Inflammatory macrophage treated with lipopolysaccharide for 1 hour (primary cell): ENCODE measurements around the gene ELFN1.

Experiments used
- DNase-seq, 2 donors: peaks; one replicate each; pipeline ENCODE4 v3.0.0-alpha.2; 2020 to 2022

ELFN1 gene

DNA sequence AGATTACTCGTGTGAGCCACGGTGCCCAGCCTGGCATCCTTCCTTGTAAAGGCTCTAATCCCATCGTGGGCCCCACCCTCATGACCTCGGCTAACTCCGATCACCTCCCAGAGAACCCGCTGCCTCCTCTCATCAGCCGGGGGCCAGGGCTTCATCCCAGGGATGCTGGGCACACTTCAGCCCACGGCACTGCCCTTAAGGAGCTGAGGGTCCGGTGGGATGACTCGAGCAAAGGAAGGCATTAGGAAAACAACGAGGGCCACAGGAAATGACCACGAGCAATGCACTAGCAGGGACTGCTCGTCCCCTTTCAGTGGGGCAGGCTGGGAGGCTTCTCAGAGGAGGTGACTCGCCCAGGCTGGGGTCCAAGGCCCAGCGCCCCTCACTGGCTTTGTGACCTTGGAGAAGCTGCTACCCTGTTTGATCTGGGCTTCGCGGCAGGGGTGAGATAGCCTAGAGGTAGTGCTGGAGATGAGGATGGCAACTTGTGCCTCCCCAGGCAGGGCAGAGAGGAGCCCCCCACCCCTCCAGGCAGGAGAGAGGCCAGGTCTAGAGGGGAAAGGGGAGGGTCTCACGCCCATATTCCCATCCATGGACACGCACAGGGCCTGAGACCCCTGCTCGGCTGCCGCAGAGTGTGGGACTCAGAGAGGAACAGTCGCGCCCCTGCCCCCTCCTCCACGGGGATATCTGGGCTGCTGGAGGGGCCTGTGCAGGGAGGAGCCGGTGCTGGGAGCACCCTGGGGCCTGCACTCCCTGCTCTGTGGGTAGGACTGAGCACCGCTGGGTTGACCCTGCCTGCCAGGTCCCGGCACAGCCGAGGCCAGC, 26.8 kb downstream of the ELFN1 start:
- DNase-seq: no peak

DNA sequence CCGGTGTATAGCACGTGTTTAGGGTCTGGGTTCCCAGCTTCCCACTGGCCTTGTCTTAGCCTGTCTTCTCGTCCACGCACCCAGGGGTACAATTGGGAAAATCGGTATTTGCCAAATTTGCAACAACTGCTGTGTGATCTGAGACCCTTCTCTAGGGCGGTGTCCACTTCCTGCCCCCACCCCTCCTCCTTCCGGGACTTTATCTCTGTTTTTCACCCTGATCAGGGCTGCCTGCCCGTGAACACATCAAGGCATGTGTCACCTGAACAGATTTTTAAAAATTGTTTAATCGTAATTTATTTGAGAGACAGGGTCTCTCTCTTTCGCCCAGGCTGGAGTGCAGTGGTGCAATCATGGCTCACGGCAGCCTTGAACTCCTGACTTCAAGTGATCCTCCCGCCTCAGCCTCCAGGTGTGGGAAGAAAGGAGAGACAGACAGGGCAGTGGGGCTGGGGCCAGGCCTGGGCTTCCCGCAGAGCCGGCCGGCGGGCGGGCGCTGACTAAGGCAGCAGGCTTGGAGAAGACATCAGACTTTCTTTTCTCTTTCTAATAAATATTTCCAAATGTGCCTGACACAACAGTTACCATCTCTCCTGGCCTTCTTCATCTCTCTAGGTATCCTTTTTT, 27.5 kb downstream of the ELFN1 start:
- DNase-seq: no peak

DNA sequence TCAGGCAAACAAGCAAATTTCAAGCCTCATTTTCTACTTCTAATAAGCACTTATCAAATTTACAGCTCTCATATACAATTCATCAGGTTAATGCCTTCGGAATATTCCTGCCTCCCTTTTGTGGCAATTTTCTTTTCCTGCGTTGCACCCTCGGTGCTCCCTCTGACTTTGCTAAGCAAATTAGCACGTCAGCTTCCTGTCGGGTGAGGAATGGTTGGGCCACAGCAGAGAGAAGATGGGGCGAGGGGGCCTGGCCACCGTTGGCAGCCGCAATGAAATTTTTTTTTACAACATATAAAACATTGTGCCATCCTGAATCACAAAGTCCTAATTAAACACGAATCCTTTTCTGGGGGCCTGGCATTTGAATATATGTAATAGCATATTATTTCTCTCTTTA, 28.1 kb downstream of the ELFN1 start:
- no peak for DNase-seq

DNA sequence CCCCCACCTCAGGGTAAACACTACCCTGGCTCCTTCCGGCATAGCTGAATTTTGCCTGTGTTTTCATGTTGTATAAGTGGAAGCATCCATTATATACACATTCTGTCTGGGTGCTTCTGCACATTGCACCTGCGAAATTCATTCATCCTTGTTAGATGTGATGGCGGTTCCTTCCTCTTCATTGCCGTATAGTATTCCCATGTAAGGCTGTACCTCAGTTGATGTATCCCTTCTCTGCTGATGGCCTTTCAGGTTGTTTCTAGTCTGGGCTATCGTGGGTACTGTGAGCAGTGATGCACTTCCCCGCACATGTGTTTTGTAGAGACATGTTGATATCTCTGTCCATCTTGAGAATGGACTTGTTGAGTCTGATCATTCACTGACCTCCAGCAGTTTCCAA, 28.9 kb downstream of the ELFN1 start:
- no peak for DNase-seq

DNA sequence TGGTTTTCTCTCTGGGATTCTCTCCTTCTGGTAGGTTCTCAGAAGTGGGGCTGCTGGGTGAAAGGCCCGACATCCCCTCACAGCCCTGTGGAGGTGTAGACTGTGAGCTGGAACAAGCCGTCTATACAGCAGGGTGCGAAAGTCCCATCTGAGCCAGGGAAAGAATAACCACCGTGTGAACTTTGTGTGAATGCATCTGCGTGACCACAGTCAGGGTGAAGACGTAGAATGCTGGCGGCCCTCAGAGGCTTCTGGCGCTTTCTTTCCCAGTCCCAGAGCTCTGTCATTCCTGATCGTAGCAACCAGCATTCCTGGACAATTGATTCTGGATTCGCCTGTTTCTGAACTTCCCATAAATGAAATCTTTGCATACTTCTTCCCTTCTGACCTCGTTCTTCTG, 30.0 kb downstream of the ELFN1 start:
- DNase-seq: no peak

DNA sequence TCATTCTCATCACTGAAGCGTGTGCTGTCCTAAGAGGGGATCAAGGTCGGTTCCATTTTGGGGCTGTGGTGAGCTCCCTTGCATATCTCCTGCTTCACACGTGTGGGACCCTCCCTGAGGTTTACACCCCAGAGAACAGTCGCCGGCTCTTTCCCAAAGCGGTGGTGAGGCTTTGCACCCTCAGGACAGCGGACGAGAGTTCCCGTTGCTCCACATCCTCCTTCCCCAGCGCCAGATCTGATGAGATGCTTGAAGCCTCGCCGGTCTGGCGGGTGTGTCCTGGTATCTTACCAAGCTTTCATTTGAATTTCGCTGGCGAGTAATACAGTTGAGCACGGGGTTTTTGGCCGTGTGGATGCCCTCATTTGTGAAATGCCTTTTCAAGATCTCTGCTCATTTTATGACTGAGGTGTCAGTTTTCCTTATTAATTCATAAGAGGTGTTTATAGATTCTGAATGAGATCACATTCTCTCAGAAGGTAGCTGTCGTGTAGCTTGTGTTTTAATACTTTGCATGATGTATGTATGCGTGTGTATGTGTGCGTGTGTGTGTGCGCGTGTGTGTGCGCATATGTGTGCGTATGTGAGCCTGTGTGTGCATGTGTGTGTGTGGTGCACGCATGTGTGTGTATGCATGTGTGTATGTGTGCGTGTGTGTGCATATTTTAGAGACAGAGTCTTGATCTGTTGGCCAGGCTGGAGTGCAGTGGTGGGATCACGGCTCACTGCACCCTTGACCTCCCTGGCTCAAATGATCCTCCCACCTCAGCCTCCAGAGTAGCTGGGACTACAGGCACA, 30.7 kb downstream of the ELFN1 start:
- DNase-seq: no peak

DNA sequence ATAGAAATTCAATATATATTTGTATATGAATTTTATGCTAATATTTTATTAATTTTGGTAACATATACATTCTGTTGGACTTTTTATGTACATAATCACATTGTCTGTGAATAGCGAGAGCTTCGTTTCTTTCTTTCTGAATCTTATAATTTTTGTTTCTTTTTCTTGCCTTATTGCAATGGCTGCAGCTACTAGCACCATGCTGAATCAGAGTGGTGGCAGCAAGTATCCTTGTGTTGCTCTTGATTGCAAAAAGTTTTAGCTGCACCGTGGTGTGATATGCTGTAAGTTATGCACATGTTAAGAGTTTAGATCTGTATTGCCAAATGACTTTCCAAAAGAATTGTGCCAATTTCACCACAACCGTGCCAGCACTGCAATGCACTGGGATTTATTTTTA, 32.6 kb downstream of the ELFN1 start:
- no peak for DNase-seq

DNA sequence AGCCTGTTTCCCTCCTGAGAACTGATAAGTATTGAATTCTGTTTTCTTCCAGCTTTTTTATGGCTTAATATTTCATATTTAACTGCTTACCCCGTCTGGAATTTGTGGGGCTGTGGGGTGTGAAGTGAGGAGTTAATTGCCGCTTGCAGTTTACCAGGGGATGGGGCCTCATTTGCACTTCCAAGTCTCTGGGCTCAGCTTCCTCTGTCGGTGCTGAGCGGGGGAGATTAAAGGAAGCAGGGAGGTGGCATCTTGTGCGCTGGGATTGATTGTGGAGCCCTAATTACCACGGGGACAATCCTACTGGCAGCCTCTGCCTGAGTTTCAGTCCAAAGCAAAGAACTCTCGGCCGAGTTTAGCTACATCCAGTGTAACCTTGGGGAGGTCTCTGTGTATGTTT, 33.4 kb downstream of the ELFN1 start:
- no peak for DNase-seq

DNA sequence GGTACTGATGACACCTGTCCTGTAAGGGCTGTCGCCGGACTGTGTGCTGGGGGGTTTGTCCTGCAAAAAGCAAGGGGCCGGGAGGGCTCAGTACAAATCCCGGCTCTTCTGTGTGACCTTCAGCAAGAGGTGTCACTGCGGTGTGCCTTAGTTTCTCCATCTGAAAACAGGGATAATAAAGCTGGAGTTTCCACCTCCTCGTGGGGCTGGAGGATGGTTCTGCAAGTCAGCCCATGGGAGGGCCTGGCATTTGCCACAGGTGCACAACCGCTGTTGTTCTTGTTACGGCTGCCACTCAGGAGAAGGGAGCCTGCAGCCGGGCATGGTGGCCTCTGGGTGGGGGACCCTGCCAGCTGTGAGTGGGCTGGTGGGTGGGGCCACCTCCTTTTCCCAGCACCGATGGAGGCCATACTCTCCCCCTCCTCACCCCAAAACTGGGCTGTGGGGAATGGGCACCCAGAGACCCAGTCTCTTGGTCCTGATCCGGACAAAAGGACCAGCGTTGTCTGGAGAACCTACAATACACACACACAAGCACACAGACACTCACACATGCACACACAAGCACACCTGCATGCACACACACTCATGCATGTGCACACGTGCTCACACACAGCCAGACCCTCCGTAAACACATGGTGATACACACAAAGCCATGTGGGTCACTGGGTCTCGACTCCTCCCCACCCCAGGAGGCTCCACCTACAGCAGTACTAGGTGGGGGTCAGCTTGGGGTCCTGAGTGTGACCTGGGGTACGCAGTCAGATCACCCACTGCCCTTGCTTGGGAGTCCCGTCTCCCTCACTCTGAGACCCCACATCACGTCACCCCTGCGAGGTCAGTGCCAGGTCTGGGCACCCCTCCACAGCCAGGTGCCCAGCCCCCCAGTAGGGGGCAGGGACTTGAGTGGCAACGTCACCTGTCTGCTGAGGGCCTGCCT, 34.1 kb downstream of the ELFN1 start:
- DNase-seq: no peak

DNA sequence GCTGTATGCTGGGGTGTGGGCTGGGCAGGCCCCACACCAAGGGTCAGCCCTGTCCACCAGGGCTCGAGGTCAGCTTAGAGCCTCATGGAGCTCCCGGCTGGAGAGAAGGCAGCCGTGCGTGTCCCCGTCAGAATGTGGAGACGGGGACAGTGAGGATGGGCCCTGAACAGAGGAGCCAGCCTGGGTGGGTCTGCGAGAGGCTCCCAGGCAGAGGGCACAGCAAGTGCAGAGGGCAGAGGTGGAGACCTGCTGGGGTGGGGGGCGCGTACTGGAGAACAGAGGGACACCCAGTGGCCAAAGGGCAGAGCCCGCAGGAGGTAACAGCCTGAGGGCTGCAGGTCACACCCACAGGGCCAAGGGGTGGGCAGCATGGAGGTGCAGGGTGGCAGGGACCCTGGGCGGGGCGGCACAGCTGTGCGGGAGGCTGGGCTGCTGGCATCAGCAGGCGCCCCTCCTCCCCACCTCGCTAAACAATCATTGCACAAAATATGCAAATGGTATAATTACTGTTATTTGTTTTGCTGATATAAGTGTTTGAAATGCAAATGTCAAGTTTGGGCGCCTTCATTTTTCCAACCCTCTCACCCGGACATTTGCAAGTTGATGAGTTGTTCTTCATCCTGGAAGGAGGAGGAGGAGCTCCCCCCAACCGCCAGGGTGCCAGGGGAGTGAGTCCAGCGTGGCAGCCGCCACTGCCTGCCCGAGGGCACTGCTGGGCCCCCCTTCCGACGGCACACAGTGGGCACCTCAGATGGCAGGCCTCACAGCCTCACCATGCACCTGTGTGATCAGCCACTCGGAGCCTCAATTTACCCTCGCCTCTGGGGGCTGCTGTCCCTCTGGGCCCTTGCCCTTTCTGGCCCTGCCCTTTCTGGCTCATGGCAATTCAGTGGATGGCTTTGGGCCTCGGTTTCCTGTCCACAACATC, 35.0 kb downstream of the ELFN1 start:
- DNase-seq: no peak

DNA sequence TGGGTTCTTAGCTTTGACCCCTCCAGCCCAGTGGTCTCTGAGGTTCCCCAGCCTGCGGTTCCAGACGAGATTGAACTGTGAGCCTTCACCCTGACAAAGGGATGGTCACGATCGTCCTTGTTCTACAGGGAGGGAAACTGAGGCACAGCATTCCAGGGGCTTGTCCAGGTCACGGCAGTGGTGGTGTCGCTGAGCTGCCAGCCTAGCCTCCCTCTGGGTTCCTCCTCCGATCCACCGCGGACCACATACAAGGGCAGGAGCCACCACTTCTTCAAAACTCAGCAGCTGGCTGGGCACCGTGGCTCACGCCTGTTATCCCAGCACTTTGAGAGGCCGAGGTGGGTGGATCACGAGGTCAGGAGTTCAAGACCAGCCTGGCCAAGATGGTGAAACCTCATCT, 35.8 kb downstream of the ELFN1 start:
- DNase-seq: no peak

DNA sequence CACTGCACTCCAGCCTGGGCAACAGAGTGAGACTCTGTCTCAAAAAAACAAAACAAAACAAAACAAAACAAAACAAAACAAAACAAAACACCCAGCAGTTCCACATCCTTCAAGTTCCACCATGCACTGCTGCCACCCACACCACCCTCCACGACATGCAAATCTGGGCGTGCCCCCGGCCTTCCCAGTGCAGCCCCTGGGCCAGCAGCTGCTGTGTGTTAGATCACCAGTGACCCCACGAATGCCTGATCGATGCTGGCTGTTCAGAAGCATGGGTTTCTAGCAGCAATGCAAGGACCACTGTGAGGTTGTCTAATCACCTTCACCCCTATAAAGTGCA, 36.3 kb downstream of the ELFN1 start:
- no peak for DNase-seq

DNA sequence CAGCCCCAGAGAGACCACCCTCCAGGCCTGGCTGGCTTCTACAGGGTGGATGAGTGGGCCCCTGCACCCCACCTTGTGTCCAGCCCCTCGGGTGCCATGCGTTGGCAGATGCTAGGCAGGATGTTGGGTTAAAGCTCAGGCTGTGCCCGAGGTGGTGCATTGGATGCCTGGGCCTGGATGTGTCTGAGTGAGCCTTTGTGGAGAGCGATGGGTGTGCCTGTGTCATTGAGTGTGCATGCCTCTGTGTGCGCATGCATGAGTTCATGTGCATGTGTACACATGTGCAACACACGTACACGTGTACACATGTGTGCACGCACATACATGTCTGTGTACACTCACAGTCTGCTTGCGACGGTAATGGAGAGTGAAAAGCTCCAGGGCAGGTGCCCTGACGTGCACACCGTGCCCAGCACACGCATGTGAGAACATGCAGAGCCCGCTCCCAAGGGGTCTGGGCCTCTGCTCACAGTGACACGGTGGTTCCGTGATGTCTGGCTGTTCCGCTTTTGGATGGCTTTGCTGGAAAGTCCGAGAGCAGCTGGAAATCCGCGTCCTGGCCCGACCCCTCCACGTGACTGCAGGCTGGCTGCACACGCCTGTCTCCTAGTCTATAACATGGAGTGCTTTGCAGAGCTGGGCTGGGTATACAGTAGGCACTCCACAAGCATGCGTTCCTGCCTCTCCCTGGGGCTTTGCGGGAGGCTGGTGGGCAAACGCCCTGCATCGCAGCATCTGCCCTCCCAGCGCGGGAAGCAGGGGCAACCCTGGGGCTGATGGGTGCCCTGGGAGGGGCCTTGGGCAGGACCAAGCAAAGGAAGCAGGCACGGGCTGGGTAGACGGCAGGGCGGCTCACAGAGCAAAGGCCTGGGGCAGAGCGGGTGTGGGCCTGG, 36.9 kb downstream of the ELFN1 start:
- DNase-seq: no peak

DNA sequence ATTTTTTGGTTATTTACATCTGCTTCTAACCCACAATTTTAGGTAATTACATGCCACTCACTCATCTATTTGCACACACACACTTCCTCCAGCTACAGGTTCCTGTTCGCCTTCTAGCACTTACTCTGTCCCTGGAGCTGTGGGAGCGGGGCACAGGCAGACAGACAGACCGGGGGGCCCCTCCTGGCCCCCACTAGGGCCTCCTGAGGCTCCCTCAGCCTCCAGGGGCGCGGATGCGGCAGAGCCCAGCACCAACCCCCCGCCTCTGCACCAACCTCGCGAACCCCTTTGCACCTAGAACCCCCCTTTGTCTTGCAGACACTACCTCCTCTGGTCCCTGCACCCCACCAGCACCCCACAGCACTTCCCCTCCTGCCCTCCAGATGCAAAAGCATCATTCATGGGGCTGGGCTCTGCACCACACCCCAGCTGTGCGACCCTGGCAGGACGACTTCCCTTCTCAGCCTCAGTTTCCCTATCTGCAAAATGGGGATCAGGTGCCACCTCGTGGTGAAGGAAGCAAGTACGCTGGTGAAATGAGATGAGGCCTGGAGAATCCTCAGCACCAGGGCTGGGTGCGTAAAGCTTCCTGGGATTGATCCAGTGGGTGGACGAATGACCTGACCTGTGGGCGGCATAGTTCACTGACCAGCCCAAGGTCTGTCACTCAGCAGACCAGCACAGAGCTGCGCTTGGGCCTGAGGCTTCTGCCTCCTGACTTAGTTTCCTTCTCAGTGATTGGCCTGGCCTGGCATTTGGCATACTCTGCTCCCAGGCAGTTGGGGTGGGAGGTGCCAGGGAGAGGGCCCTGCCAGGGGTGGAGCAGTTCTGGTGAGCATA, 37.9 kb downstream of the ELFN1 start:
- no peak for DNase-seq

DNA sequence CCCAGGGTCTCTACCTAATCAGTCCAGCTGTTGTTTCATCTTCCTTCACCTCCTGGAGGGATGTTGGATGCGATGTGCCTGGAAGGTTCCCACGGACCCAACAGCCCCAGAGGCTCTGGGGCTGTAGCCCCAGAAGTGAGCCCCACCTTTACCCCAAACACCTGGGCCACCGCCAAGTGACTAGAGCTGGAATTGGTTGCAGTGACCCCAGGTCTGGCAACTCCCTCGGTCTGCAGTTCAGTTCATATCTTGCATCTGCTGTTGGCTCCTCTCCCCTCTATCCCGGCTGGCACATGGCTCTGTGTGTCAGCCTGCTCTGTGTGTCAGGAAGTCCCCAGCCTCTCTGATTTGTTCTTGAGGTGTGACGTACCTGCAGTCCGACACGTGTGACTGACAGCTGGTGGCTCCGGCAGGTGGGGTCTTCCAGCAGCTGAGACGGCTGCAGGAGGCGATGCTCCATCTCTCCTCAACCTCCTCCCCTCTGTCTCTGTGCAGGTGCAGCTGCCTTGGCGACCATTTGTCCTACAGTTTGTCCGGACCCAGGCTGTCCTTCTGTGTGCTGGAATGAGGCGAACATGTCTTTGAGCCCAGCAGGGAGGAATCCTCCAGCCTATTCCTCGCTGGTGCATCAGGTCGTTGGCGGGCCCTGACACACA, 38.6 kb downstream of the ELFN1 start:
- DNase-seq: no peak

DNA sequence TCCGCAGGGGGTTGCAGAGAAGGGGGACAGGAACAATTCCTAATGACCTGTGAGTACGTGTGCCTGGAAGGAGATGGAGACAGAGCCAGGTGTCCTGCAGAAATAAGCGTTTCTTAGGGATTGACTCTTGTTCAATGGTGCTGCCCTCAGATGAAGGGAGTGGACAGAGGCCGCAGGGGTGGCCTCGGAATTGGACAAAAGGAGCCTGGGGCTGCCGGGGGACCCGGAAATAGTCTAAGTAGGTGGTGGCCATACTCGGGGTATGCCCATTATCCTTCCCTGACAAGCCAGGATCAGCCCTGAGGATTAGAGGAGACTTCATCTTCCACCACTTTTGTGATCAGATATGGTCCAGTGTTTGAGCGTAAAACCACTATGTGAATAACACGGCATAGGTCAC, 39.2 kb downstream of the ELFN1 start:
- DNase-seq: no peak

DNA sequence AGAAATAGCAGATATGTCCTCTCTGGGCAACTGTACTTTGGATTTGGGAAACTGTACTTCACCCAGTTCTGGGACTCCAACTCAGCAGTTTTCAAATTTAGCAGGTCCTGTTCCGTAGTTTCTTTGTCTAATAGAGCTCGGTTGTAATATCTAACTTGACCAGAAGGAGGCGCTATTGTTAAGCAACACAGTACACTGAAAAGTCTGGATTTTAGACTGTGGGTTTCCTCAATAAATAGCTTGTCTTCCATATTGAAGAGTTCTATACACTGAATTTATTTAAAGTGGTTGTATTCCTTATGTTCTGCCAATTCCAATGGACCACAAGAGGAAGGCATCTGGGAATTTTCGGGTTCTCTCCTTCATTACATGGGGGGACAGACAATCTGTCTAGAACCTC, 39.8 kb downstream of the ELFN1 start:
- DNase-seq: peak in 1 of 2 donors; percentile 21

DNA sequence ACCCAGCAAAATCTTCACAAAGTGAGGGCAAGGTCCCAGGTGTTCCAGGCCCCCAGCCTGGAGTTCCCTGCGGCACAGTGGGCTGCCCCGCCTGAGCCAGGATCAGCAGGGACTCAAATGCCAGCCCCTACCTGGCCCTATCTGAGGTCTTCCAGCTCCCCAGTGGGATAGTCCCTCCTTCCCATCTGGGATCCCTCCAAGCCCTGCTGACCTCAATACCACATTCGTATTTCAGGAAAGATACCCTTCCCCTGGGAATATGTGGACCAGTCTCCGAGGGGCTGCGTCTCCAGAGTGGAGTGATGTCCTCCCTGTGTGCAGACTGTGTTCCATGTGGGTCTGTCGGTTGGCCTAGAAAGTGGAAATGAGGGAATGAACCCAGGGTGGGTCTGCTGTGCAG, 40.9 kb downstream of the ELFN1 start:
- no peak for DNase-seq

DNA sequence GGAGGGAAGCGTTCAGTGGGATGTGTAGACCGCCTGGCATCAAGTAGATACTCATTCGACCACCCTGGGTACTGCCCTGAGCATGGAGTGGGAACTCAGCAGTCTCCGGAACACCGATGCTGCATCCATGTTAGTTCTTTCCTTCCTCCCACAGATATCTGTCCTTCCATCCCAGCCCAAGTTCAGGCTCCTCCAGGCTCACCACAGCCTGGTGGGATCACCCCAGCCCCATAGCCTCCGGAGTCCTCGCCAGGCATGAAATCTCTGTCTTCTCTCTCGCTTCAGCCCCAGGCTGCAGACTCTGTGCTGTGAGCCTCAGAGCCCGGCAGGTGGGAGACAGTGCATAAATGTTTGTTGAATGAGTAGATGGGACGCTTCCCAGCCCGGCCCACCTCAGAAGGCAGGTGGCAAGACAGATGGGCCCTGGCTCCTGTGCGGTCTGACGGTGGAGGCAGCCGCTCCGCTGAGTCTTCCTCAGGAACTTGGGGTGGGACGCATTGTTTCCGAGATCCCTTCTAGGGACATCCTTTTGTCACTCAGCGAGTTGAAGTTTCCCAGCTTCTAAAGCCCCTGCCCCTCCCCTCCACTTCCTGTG, 42.9 kb downstream of the ELFN1 start:
- no peak for DNase-seq
